ENCODE results near the gene ANO1.

DNA sequence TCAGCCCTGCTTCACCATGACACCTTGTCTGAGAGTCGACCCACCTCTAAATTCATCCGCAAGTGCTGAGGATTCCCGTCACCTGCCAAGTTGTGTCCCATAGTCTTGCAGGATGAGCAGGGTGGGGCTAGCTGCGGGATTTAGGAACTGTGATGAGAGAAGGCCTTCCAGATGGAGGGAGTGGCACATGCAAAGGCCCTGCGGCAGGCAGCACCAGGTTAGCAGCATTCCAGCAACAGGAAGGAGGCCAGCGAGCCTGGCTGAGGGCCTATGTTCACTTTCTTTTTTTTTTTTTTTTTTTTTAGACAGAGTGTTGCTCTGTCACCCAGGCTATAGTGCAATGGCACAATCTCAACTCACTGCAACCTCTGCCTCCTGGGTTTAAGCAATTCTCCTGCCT is 31.8 kb downstream of the ANO1 start:
- TF ChIP-seq, protein P1, sequence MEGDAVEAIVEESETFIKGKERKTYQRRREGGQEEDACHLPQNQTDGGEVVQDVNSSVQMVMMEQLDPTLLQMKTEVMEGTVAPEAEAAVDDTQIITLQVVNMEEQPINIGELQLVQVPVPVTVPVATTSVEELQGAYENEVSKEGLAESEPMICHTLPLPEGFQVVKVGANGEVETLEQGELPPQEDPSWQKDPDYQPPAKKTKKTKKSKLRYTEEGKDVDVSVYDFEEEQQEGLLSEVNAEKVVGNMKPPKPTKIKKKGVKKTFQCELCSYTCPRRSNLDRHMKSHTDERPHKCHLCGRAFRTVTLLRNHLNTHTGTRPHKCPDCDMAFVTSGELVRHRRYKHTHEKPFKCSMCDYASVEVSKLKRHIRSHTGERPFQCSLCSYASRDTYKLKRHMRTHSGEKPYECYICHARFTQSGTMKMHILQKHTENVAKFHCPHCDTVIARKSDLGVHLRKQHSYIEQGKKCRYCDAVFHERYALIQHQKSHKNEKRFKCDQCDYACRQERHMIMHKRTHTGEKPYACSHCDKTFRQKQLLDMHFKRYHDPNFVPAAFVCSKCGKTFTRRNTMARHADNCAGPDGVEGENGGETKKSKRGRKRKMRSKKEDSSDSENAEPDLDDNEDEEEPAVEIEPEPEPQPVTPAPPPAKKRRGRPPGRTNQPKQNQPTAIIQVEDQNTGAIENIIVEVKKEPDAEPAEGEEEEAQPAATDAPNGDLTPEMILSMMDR (IDR thresholded peaks at IDR 0.05) = no peak
- TF ChIP-seq POLR2A (IDR thresholded peaks at IDR 0.05) = no peak

All from Peyer's patch (tissue), 4 donors.